ENCODE results near the gene GDPGP1.

GDPGP1 gene

GRCh38 chr15:90203922-90204321 is 30.1 kb upstream of the GDPGP1 start:
- no peak overlapping the region for H3K4me3 ChIP-seq (ENCODE audit: low read depth, low read length)

DNA sequence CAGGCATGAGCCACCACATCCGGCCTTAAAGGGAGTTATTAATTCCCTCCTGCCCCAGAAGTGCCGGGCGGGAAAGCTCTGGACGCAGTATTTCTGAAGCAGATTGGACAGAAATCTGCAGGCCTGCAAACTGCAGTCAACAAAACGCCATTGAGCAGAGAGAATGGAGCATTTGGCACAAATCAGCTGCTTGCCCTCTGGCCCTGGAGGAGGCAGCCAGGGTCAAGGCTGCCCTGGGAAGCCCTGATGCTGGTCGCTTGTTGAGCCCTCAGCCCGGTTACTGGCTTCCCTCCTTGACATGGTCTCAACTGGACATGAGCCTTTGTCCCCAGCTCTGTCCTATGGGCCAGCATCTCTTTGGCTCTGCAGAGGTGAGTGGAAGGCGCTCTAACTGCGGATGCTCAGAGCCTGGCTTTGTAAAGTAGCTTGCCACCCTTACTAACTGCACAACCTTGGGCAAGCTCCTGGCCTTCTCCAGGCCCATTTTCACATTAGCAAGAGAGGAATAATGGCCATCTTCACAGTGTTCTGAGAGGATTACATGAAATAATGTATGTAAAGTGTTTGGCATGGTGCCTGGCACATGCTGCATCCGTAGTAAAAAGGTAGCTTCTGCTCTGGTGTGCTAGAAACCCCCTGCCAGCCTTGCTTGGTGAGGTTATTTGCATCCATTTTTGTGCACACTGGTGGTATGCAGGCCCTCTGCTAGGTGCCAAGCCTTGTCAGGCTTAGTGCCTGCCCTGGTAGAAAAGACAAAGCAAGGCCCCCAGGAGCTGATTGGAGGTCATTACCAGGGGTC is 28.8 kb upstream of the GDPGP1 start:
- H3K4me3 ChIP-seq (ENCODE audit: low read depth, low read length), result no peak overlapping the region

DNA sequence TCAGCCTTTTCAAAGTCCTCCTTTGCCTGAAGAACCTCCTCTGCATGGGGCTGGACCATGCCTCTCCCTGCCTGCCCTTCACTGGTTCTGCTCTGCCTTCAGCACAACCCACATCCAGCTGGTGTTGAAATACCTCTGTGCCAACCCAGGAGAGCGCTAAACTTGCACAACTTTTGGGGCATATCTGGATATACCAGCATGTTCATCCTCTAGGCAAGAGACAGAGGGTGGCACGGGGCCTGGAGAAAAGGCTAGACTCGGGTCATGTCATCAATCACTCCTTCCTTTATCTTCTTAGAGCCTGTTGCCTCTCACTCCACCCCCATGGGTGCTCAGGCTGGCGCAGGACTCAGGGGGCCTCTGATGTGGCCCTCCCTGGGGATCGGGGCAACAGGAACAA is 28.1 kb upstream of the GDPGP1 start:
- no peak overlapping the region for H3K4me3 ChIP-seq (ENCODE audit: low read depth, low read length)

GRCh38 chr15:90207252-90207651 is 26.8 kb upstream of the GDPGP1 start:
- no peak overlapping the region for H3K4me3 ChIP-seq (ENCODE audit: low read depth, low read length)

DNA sequence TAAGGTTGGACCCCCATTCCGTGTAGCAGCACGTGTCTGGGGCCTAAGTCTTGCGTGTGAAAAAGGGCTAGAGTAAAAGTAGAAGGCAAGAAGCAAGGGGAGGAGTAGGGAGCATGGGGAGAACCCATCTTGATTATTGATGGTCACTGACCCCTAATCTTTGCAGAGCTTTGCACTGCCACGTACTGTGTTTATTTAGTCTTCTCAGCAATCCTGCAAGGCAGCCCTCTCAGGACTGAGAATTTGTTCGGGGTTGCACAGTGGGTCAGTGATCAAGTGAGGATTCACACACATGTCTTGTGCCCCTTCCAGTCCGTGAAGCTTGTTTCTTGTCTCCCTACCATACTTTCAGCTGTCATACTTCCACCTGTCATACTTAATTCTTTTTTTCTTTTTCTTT is 25.7 kb upstream of the GDPGP1 start:
- H3K4me3 ChIP-seq (ENCODE audit: low read depth, low read length), result no peak overlapping the region

GRCh38 chr15:90209591-90209990 is 24.4 kb upstream of the GDPGP1 start:
- H3K4me3 ChIP-seq (ENCODE audit: low read depth, low read length), result no peak overlapping the region

- H3K4me3 ChIP-seq (ENCODE audit: low read depth, low read length), result no peak overlapping the region
Observed at GRCh38 chr15:90210593-90210992, 23.4 kb upstream of the GDPGP1 start.

GRCh38 chr15:90211009-90211408 is 23.0 kb upstream of the GDPGP1 start:
- no peak overlapping the region for H3K4me3 ChIP-seq (ENCODE audit: low read depth, low read length)

DNA sequence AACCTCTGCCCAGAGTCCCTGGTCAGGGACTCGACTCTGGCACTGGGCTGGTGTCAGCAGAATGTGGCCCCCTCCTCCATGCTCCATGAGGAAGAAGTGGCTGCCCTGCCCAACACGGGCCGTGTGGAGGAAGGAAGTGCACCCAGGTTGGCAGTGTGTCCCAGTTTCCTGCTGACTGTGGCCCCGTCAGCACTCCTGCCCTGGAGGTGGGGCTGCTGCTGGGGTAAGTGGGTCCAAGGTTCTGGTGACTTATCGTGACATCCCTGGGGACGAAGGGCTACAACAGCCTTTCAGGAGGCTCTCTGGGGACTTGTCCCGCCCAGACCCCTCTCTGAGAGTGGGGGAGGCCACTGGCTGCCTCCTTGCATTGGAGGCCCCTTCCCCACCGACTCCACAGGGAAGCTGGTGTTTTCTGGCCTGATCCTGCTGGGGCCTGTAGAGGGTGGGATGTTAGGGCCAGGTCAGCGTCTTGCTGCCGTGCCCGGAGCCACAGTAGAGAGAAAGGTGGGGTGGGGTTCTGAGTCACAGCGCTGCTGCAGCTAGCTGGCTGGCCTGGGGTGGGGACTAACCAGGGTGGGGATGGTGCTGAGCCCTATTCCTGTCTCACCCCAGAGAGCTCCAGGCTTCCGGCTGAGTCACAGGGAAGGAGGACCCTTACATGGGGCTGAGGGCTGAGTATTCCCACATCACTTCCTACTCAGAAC is 22.4 kb upstream of the GDPGP1 start:
- H3K4me3 ChIP-seq (ENCODE audit: low read depth, low read length), result no peak overlapping the region

- H3K4me3 ChIP-seq (ENCODE audit: low read depth, low read length), result no peak overlapping the region
Observed at GRCh38 chr15:90212221-90213098, 21.5 kb upstream of the GDPGP1 start.

DNA sequence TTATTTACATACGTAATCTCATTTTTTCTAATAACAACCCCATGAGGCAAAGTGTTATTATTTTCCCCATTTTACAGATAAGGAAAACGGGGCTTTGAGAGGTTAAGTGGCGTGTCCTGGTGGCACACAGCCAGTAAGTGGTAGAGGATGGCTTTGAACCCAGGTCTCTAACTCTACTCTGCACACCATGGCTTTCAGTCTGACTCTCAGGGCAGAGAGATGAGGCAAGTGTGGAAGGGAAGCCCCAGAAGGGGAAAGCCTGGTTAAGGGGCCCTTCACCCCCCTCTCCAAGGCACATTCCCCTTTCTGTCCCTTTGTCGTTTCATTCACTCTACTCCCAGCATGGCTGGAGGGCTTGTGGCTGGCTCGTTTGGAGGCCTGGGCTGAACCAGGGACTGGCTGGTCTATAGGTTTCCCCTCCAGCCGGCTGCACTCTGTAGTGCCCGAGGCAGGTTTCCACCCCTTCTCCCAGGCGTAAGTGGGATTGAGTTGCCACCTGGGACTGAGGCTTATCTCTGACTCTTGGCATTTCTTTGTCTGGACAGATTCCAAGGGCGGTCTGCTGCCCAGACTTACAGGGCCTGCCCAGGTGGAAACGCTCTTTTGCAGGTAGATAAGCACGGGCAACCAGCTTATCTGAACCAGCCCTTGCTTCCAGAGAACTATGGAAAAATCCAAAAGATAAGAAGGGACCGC is 20.7 kb upstream of the GDPGP1 start:
- no peak overlapping the region for H3K4me3 ChIP-seq (ENCODE audit: low read depth, low read length)

GRCh38 chr15:90213818-90214204 is 20.2 kb upstream of the GDPGP1 start:
- no peak overlapping the region for H3K4me3 ChIP-seq (ENCODE audit: low read depth, low read length)

DNA sequence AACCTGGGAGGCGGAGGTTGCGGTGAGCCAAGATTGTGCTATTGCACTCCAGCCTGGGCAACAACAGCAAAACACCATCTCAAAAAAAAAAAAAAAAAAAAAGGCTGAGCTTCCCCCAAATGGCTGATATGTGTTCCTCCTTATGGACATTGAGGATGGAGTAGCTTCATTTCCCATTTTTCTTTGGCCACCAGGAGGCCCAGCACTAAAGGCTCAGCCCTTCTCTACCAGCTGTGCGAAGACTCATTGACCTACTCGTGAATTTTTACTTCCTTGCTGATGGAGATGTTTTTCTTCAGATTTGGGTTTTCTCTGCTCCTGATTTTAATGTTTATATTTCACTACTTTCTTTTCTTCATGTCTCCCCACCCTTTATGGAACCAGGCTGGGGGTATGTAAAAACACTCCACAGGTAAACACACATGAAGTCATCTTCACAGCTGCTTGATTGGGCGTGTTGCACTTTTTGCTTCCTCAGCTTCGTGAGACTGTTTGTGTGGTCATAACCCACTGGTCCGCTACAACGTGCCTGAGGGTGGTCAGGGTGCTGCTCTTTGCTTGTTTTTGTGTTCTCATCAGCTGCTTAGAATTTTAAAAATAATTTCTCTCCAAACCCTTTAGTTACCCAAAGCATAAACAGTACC is 19.3 kb upstream of the GDPGP1 start:
- H3K4me3 ChIP-seq (ENCODE audit: low read depth, low read length), result no peak overlapping the region

DNA sequence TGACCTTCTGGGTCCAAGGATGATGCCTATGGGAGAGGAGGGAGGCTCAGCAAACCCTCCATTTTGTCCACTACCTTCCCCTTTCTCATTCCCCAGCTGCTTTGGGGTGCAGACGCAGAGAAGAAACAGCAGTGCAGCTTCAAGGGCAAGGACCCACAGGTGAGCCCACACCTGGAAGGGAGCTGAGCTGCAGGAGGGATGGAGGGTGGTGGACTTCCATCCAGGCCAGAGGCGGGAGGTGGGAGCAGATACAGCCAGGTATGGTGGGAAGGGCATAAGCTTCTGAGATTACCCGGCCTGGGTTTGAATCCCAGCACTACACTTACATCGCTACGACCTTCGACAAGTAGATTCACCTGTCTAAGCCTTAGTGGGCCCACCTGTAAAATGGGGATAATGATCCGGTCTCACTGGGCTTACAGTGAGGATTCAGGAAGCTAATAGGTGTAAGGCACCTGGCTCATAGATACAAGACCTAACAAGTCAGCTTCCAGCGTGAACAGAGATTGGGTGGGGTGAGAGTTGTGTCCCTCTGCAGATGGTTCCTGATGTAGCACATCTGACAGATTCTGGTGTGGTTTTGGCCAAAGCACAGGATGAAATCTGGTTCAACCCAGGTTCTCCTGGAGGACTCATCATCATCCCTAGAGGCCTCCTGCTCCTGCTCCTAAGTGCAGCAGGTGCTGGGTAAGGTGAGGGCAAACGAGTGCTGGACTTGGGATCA is 16.2 kb upstream of the GDPGP1 start:
- H3K4me3 ChIP-seq (ENCODE audit: low read depth, low read length), result no peak overlapping the region

DNA sequence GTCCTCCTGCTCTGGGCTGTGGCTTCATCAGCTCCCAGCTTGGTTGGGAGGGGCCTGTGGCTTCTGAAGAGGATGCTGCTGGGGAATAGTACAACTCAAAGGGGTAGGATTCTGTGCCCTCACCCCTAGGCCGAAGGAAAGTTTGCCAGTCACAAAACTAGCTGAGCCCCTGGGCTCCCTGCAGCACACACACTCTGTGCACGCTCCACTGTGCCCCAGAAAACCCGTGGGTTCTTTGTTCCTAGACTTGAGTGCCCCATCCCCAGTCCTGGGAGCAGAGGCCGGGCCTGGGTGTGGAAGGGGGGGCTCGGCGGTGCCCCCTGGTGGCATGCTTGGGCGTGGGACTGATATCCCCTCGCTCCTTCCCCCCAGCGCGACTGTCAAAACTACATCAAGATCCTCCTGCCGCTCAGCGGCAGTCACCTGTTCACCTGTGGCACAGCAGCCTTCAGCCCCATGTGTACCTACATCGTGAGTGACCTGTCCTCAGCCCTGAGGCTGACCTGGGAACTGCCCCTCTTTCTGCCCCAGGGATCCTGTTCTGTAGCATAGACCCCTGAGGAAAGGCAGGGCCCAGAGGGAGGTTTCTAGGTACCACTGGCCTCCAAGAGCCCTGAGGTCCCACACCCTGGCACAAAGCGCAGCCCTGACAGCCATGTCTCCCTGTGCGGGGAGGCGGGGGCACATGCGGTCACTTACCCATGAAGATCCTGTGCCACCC is 14.4 kb upstream of the GDPGP1 start:
- no peak overlapping the region for H3K4me3 ChIP-seq (ENCODE audit: low read depth, low read length)

GRCh38 chr15:90221246-90221900 is 12.6 kb upstream of the GDPGP1 start:
- H3K4me3 ChIP-seq (ENCODE audit: low read depth, low read length), result no peak overlapping the region

GRCh38 chr15:90222547-90222946 is 11.5 kb upstream of the GDPGP1 start:
- H3K4me3 ChIP-seq (ENCODE audit: low read depth, low read length), result no peak overlapping the region

GRCh38 chr15:90223441-90224165 is 10.4 kb upstream of the GDPGP1 start:
- no peak overlapping the region for H3K4me3 ChIP-seq (ENCODE audit: low read depth, low read length)

Measured in iPS-11a (cell line).